H1 (cell line): ENCODE measurements around the gene GTPBP1. TPM values are rescaled to one million over a fixed set of nuclear protein-coding genes. Genes with fewer than 3 reads are reported as not detected.

Source experiments
- BACH1 ChIP-seq: IDR thresholded peaks from 2 replicates; pipeline ENCODE4 v1.6.1; 2012; ENCODE audit warnings: low read length, improper control_type of control experiment
- CHD2 ChIP-seq: IDR thresholded peaks from 2 replicates; pipeline ENCODE4 v1.6.1; 2012; ENCODE audit warnings: low read length, improper control_type of control experiment
- CREB1 ChIP-seq: IDR thresholded peaks from 2 replicates; pipeline ENCODE4 v1.6.1; 2012; ENCODE audit warnings: inconsistent platforms
- EP300 ChIP-seq, 2 experiments: IDR thresholded peaks; 1 replicate in 1 of 2; 2 replicates in 1 of 2; pipeline ENCODE4 v1.6.1; 2011 to 2012; ENCODE audit warnings: low read depth in 2 of 2, low read length in 2 of 2, mild to moderate bottlenecking in 2 of 2, borderline replicate concordance in 1 of 2, inconsistent platforms in 1 of 2, moderate library complexity in 1 of 2
- HDAC6 ChIP-seq: IDR thresholded peaks from one replicate; pipeline ENCODE4 v1.7.1; 2012; ENCODE audit warnings: low read depth, mild to moderate bottlenecking, inconsistent platforms, low read length, moderate library complexity
- KDM4A ChIP-seq: IDR thresholded peaks from one replicate; pipeline ENCODE4 v1.7.1; 2012; ENCODE audit warnings: low read depth, mild to moderate bottlenecking, moderate library complexity, low read length, inconsistent platforms; ENCODE audit not compliant: severe bottlenecking
- NRF1 ChIP-seq: IDR thresholded peaks from 2 replicates; pipeline ENCODE4 v1.6.1; 2011; ENCODE audit warnings: mild to moderate bottlenecking, low read depth, low read length, improper control_type of control experiment
- PHF8 ChIP-seq: fragments of 200-600 bp; sonication (generic); conservative IDR thresholded peaks from 2 replicates; pipeline ENCODE4 v1.7.1; 2012; ENCODE audit warnings: low read depth, mild to moderate bottlenecking, inconsistent platforms, low read length, moderate library complexity
- POLR2A ChIP-seq, 2 experiments: IDR thresholded peaks; 1 replicate in 1 of 2; 2 replicates in 1 of 2; pipeline ENCODE4 v1.6.1; 2011; ENCODE audit warnings: low read depth in 2 of 2, low read length in 2 of 2, mild to moderate bottlenecking in 2 of 2; ENCODE audit errors: control extremely low read depth in 1 of 2
- POLR2AphosphoS5 ChIP-seq: IDR thresholded peaks from 2 replicates; pipeline ENCODE4 v1.6.1; 2011; ENCODE audit warnings: low read depth, low read length
- RAD21 ChIP-seq, 2 experiments: IDR thresholded peaks in 1 of 2; conservative IDR thresholded peaks in 1 of 2; 2 replicates each; pipeline ENCODE4 v1.6.1; 2011; ENCODE audit warnings: low read depth in 2 of 2, low read length in 2 of 2, improper control_type of control experiment in 1 of 2, inconsistent platforms in 1 of 2, mild to moderate bottlenecking in 1 of 2, moderate library complexity in 1 of 2
- SIN3A ChIP-seq, 2 experiments: IDR thresholded peaks in 1 of 2; conservative IDR thresholded peaks in 1 of 2; 2 replicates each; pipeline ENCODE4 v1.6.1; 2011 to 2012; ENCODE audit warnings: low read length in 2 of 2, improper control_type of control experiment in 1 of 2, low read depth in 1 of 2, mild to moderate bottlenecking in 1 of 2
- SP1 ChIP-seq: IDR thresholded peaks from 2 replicates; pipeline ENCODE4 v1.6.1; 2011; ENCODE audit warnings: low read depth, low read length
- SP2 ChIP-seq: IDR thresholded peaks from 2 replicates; pipeline ENCODE4 v1.6.1; 2012; ENCODE audit warnings: mild to moderate bottlenecking, low read length, inconsistent platforms
- SRF ChIP-seq: IDR thresholded peaks from 2 replicates; pipeline ENCODE4 v1.6.1; 2011; ENCODE audit warnings: mild to moderate bottlenecking, low read depth, low read length, moderate library complexity
- TBP ChIP-seq: IDR thresholded peaks from 2 replicates; pipeline ENCODE4 v1.6.1; 2011; ENCODE audit warnings: low read depth, low read length, improper control_type of control experiment
- TEAD4 ChIP-seq: IDR thresholded peaks from 2 replicates; pipeline ENCODE4 v1.6.1; 2012; ENCODE audit warnings: low read depth, low read length, inconsistent platforms, mixed read lengths
- YY1 ChIP-seq: IDR thresholded peaks from 2 replicates; pipeline ENCODE4 v1.6.1; 2011; ENCODE audit warnings: low read depth, mild to moderate bottlenecking, low read length
- polyA plus RNA-seq, 7 experiments: library from polyadenylated mRNA; depleted of rRNA in 3 of 7; stranded (reverse) in 5 of 7; unstranded in 2 of 7; fragments of >200 nt in 5 of 7; fragments of 200-250 nt in 2 of 7; gene quantifications; 1 replicate in 5 of 7; 2 replicates in 1 of 7; 4 replicates in 1 of 7; pipeline versions ENCODE4 v1.2.1 to v1.2.3, GENCODE V29; 2011 to 2013; ENCODE audit warnings: missing spikeins in 2 of 7, mixed read lengths in 2 of 7
- total RNA-seq: library from RNA; stranded (reverse); fragmentation: NEBNext Ultra II Directional; extraction: Animal tissue kit (Norgen Biotek cat#: 25700); gene quantifications from 2 replicates; pipeline ENCODE4 v1.2.1, GENCODE V29; 2021
- TF ChIP-seq, protein P1 (sequence below): IDR thresholded peaks from 2 replicates; pipeline ENCODE4 v1.6.1; 2012; ENCODE audit warnings: low read length, inconsistent platforms

Gene GTPBP1
- total and polyA plus RNA-seq, 2 of the 8 experiments (the other 6 are each of a cell fraction or from before 2014, with no cell fraction given), result 53.1 to 91.8 TPM

DNA sequence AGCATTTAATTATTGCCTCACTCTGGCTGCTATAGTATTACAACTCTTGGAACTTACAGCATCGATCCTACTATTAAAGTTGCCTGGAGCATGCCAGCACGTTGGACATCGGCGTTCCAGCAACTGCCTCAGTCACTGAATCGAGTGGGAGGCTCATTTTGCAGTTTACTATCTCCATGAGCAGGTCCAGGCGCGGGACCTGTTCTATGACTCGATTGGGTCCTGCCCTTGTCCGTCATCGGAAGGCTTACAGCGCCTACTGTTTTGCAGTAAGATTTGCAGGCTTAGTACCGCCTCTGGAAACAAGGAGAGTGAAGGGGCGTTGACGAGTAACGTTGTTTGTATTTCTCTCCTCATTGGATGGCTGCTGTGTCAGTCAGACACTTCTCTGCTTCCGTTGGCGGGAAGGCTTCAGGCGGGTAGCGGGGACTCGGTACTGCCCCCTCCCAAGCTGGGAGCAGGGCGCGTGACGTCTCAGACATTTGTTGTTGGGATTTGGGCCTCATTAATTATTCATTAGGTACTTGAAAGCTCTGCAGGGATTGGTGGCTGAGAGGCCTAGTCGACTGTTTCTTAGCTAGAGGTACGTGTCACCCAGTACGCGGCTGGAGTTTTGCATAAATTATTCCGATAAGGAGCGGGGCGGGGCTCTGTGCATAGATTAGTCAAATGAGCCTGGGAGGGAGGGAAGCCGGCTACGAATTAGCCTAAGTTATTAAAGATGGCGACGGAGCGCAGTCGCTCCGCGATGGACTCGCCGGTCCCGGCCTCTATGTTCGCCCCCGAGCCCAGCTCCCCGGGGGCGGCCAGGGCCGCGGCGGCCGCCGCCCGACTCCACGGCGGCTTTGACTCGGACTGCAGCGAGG lies at the start of gene GTPBP1 (continued):
- TF ChIP-seq SRF (no peak), HDAC6 (no peak), NRF1 (no peak), EP300 (IDR thresholded peaks at IDR 0.05; ENCODE audit: borderline replicate concordance in 1 of 2, low read depth in 2 of 2, low read length in 2 of 2) (no peak; a peak in 1 of 3 replicates), POLR2AphosphoS5 (peak; percentile 96), SP1 (peak; percentile 98), SIN3A (conservative IDR thresholded peaks at IDR 0.05 in 1 of 2, IDR thresholded peaks at IDR 0.05 in 1 of 2; ENCODE audit: low read depth in 1 of 2, low read length in 2 of 2) (0 out of 4 replicates have a peak, but pooled peaks of 1 of the 2 experiments have one; percentile 47), PHF8 (peak; percentile 94; the same call in 1 of the 2 replicates), POLR2A (IDR thresholded peaks at IDR 0.05; ENCODE audit: control extremely low read depth in 1 of 2, low read depth in 2 of 2, low read length in 2 of 2) (peak; percentile 73 to 87), RAD21 (IDR thresholded peaks at IDR 0.05 in 1 of 2, conservative IDR thresholded peaks at IDR 0.05 in 1 of 2; ENCODE audit: low read depth in 2 of 2, low read length in 2 of 2) (0 out of 4 replicates have a peak, but pooled peaks of 1 of the 2 experiments have one; percentile 4), TBP (peak; percentile 90), SP2 (peak; percentile 85), YY1 (peak; percentile 94), CREB1 (peak; percentile 92), CHD2 (peak; percentile 90), KDM4A (peak; percentile 73), TEAD4 (0 out of 2 replicates have a peak, but pooled peaks have one; percentile 3), BACH1 (0 out of 2 replicates have a peak, but pooled peaks have one; percentile 8)
- TF ChIP-seq, protein P1, sequence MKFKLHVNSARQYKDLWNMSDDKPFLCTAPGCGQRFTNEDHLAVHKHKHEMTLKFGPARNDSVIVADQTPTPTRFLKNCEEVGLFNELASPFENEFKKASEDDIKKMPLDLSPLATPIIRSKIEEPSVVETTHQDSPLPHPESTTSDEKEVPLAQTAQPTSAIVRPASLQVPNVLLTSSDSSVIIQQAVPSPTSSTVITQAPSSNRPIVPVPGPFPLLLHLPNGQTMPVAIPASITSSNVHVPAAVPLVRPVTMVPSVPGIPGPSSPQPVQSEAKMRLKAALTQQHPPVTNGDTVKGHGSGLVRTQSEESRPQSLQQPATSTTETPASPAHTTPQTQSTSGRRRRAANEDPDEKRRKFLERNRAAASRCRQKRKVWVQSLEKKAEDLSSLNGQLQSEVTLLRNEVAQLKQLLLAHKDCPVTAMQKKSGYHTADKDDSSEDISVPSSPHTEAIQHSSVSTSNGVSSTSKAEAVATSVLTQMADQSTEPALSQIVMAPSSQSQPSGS, result no peak
